ACHN (cell line): ENCODE data around the gene ZNF608.
A peak's percentile ranks its signal among the peaks of the same experiment; 100 is the strongest.

Experiments used
- DNase-seq: peaks from one replicate; pipeline ENCODE4 v3.0.0-alpha.2; 2015
- in situ Hi-C: cut with HindIII; loops from 2 replicates; pipeline ENCODE4 v1.10.0; 2017; ENCODE audit warnings: low sequenced_read_pairs, low pct_ligation_motif_present, low pct_unique_long_range_greater_than_20kb

The ZNF608 gene, protein sequence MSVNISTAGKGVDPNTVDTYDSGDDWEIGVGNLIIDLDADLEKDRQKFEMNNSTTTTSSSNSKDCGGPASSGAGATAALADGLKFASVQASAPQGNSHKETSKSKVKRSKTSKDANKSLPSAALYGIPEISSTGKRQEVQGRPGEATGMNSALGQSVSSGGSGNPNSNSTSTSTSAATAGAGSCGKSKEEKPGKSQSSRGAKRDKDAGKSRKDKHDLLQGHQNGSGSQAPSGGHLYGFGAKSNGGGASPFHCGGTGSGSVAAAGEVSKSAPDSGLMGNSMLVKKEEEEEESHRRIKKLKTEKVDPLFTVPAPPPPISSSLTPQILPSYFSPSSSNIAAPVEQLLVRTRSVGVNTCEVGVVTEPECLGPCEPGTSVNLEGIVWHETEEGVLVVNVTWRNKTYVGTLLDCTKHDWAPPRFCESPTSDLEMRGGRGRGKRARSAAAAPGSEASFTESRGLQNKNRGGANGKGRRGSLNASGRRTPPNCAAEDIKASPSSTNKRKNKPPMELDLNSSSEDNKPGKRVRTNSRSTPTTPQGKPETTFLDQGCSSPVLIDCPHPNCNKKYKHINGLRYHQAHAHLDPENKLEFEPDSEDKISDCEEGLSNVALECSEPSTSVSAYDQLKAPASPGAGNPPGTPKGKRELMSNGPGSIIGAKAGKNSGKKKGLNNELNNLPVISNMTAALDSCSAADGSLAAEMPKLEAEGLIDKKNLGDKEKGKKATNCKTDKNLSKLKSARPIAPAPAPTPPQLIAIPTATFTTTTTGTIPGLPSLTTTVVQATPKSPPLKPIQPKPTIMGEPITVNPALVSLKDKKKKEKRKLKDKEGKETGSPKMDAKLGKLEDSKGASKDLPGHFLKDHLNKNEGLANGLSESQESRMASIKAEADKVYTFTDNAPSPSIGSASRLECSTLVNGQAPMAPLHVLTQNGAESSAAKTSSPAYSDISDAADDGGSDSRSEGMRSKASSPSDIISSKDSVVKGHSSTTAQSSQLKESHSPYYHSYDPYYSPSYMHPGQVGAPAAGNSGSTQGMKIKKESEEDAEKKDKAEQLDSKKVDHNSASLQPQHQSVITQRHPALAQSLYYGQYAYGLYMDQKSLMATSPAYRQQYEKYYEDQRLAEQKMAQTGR (N-terminal part only)

DNA sequence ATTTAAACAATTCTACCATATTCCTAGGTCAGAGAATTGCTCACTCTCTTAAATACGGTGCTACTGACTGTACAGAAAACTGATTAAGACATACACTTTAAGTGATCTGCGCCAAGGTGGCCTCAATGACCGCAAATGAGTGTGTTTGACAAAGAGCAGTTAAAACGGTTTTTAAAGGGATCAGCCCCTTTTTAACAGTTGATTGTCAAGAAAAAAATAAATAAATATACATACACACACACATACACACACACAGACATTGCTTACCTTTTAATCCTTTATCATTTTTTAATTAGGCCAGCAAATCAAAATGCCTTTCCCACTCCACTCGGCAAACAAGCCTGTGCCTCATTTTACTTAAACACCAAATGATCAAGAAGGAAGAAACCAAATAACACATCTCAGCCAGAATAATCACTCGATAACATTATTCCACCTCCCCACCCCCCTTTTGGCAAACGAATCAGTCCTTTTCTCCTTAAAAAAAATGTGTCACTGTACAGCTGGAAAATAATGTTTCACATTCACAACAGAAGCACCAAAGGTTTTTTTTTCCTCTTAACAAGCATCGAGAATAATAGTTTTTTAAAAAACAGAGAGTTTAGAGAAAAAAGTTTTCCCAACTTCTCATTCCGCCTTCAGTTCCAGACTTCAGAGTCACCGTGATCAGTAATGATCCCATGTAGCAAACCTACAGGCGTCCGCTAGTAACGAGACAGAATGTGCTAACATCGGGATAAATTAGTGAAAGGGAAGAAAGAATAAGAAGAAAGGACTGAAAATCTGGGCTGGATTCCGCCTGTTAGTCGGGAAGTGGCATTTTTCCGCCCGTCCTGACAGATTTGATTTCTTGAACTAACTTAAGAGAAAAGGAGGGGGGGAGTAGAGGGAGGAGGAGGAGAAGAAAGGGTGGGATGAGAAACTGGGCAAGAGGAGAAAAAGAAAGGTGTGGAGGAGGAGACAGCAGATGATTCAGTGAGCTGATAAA, at the start of gene ZNF608:
ZNF608 (minus strand) TSS at position 712 of the 988 bp plus-strand sequence. CDS start 1,650 bp downstream, outside the sequence.
- in situ Hi-C loops = no loop called here
- DNase-seq = peak; percentile 77

DNA sequence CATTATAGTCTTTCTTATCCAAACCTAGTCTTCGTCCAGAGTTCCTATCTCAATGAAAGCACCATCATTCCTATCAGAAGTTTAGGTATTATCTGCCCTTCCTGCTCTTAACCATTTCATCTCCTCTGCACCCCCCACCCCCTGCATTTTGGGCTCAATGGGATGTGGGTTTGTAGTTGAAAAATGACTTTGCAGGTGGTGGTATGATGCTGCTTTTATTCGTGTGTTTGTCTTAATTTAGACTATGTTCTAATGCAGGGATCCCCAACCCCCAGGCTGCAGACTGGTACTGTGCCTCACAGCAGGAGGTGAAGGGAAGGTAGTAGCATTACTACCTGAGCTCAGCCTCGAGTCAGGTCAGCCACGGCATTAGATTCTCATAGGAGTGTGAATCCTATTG, 49.4 kb upstream of the ZNF608 start:
- in situ Hi-C loops = no loop called here
- no peak for DNase-seq

- DNase-seq = no peak
- in situ Hi-C loops = no loop called here
These were observed 44.7 kb upstream of the ZNF608 start for GRCh38 chr5:124790895-124791732.

DNA sequence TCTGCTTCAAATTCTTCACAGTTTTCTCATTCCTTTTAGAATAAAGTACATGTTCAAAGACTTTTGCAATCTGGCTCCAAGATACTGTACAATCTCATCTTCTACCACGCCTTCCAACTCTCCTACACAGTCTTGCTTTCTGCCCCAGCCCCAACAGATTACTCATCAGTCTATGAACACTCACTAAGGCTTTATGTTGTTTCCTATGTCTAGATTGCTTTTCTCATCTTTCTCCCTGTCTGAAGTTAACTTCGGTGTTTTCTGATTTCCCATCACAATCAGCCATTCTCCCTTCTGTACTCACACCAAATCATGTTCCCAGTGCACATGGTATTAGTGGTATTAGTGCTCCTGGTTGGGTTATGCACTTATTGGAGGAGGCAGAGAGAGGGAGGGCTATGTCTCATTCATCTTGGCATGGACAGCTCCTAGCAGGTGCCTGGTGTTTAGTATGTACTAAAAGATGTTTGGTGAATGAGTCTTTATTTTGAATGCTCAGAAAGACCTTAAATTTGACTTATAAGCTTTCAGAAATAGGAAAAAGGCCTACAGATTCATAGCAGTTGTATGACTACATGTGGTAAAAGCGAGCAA, 44.0 kb upstream of the ZNF608 start:
- no peak for DNase-seq
- in situ Hi-C loops = no loop called here

DNA sequence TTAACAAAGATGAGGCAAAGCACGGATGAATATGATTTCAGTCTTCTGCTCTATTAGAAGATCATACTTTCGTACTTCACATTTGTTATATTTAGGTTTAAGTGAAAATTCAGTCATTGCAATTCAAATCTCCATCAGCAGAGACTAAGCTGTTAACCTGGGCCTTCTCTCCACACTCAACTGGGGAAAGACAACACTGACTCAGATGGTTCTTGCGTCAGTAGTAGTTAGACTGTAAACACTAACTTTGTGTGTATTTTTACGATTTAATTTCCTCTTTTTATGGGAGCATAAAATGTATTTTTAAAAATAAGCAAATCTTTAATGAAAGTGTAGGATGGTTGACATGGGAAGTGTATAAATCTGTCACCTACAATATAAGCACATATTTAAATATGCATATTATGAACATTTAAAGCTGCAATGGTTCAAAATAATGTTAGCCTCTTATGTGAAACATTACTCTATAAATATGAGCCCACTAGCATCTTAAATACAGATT, 42.7 kb upstream of the ZNF608 start:
- in situ Hi-C loops = no loop called here
- no peak for DNase-seq

- in situ Hi-C loops = no loop called here
- DNase-seq = no peak
These were observed 37.4 kb upstream of the ZNF608 start for GRCh38 chr5:124783794-124784193.

DNA sequence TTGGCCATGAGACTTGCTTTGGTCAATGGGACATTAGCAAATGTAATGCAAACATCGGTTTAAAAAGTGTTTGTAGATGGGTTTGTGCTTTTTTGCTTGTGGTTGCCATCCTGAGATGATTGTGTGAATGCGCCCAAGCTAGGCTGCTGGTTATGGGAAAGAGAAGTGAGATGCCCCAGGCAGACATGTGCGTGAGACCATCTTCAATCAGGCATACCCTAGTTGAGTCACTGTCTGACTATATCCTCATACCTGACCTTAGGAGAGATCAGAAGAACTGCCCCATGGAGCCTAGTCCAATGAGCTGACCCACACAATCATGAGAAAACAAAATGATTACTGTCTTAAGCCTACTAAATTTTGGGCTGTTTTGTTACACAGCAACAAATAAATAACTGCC, 36.8 kb upstream of the ZNF608 start:
- no peak for DNase-seq
- in situ Hi-C loops = no loop called here

DNA sequence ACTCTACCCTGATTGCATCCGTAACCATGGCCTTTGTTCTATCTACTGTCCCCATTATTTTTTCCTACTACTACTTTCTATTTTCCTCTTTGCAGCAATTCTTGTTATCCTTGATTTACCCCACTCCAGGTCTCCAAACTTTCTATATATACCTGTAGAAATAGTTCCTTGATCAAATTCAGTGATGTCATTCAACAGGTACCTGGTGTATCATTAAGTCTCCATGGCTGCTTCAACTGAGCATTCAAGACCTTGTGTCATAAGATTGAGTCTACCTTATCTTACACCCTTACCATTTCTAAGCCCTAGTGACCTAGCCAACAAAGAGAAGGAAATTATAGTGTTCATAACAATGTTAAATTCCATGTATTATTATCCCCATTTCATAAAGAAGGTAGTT, 35.8 kb upstream of the ZNF608 start:
- no peak for DNase-seq
- in situ Hi-C loops = no loop called here

GRCh38 chr5:124780011-124780410, 33.6 kb upstream of the ZNF608 start:
- DNase-seq = no peak
- in situ Hi-C loops = no loop called here

GRCh38 chr5:124773315-124774311, 27.2 kb upstream of the ZNF608 start:
- in situ Hi-C loops = no loop called here
- DNase-seq = no peak

DNA sequence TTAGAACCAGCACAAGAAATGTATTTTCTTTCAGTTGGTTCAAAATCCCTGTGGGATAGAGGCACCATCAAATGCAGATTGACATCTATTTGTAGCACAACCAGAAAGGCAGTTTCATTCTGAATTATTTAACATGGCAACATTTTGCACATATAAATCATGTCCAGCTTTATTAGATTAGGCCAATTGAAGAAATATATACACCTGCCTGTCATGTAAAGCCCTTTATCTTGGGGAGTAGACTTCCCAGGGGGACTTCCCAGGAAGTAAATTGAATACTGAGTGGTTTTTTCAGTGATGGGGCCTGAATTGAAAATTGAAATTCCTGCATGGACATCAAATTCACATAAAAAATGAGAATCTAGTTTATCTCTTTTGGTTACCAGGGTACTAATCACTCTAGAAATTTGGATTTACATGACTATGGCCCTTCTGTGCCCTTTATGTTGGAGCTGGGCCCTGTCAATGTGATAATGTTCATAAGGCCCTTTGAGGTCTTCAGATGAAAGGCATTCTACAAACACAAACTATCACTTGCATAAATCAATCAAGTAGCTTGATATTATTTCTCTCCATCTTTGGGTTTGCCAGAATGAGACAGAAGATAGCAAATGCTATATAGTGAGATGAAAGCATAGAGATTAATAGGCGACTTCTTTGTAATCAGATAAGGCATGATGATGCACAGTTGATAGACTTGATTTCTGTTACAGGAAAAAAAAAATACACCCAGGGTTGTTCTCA, 26.2 kb upstream of the ZNF608 start:
- in situ Hi-C loops = no loop called here

GRCh38 chr5:124771761-124772160, 25.3 kb upstream of the ZNF608 start:
- in situ Hi-C loops = no loop called here
- no peak for DNase-seq

More for the DNA sequence above, 26.2 kb upstream of the ZNF608 start:
- DNase-seq = no peak

- in situ Hi-C loops = no loop called here
These were observed 18.7 kb upstream of the ZNF608 start for GRCh38 chr5:124764992-124765611.

DNA sequence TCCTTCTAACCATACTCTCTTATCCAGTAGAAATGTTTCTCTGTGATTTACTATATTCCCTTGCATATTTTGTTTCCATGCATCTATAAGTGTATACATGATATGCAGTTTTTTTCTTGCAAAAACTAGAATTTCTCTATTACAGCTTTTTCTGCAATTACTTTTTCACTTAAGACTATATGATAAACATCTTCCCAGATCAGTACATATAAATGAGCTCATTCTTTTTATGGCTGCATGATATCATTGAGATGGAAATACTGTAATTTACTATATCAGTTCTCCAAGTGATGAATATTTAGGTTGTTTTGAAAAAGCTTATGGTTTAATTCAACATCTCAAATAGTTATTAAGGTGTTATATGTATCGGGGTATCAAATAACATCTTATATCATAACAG, 18.1 kb upstream of the ZNF608 start:
- DNase-seq = no peak
- in situ Hi-C loops = no loop called here

More at GRCh38 chr5:124764992-124765611, 18.7 kb upstream of the ZNF608 start:
- no peak for DNase-seq

DNA sequence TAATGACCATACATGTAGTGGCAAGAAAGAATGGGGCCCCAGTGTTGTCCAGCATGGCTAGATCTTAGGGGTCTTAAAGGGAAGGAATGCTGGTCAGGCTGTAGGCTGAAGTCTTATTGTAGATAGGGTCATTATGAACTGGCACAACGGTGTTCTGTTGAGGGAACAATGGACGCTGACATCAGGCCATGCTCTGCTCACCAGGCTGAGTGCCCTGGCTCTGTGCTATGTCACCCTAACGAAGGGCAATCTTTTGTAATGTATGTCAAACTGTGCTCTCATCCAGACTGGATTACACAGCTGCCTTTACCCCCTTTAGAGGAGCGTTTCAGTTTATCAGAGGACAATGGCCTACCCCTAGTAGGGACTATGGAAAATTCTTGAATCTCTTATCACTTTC, 14.6 kb upstream of the ZNF608 start:
- in situ Hi-C loops = no loop called here
- no peak for DNase-seq
